HG03442 (cell line): ENCODE measurements around the gene GALNT13.

Source experiments
- ATAC-seq: cut with Tn5 transposase; IDR thresholded peaks from one replicate; pipeline ENCODE4 v1.9.1; 2021; ENCODE audit warnings: mild to moderate bottlenecking, moderate library complexity; ENCODE audit not compliant: unreplicated experiment

GALNT13 gene

GRCh38 chr2:154394600-154394999, 522.9 kb downstream of the GALNT13 start:
- no peak for ATAC-seq

GRCh38 chr2:154400563-154401290, 529.0 kb downstream of the GALNT13 start:
- ATAC-seq, result no peak

DNA sequence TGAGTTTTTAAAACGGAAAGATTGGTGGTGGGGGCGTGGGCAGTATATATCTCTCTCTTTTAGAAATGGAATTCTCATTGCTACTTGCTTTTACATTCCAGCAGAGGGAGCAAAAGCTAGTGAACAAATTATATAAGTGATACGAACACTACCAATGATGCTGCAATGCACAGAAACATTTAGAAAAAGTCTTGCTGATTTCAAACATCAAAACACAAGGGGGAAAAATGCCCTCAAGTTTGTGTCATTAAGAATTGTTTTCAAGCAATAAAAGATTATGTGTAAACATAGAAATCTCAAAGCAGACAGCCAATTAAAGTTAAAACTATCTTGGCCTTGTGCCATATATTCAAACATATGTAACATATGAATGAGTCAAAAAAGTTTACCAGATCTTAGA, 530.5 kb downstream of the GALNT13 start:
- ATAC-seq, result peak; percentile 55

GRCh38 chr2:154403242-154403790, 531.6 kb downstream of the GALNT13 start:
- ATAC-seq, result no peak

- ATAC-seq, result no peak
These were observed 537.1 kb downstream of the GALNT13 start for GRCh38 chr2:154408786-154409185.

DNA sequence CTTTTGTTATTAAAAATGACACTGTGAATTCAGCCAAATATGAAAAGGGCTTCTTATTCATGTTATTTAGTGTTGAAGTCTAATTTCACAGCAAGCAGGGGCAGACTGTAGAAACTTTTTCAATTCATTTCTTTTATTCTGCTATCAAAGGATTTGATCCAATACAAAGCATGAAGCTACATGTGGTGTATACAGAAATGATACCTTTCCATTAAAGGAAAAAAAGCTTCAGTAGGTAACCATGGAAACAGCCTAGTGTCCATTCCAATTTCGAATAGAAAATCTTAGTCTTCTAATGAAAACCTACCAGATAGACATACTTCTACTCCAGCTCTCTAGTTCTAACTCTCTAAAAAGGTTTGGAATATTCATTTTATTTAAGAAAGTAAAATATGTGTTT, 550.5 kb downstream of the GALNT13 start:
- ATAC-seq, result no peak

DNA sequence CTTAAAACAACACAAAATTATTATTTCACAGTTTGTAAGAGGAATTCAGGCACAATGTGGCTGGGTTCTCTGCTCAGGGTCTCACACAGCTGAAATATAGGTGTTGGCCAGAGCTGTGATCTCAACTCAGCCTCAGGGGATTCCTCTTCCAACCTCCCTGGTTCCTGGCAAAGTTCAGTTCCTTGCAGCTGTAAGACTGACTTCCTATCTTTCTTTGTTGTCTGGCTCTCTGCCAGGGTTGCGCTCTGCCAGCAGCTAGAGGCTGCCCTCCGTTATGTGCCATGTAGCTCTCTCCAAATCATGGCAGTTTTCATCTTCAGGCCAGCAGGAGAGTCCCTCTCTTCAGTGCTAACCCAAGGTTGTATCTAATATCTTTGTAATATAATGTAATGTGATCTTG, 554.3 kb downstream of the GALNT13 start:
- ATAC-seq, result no peak

DNA sequence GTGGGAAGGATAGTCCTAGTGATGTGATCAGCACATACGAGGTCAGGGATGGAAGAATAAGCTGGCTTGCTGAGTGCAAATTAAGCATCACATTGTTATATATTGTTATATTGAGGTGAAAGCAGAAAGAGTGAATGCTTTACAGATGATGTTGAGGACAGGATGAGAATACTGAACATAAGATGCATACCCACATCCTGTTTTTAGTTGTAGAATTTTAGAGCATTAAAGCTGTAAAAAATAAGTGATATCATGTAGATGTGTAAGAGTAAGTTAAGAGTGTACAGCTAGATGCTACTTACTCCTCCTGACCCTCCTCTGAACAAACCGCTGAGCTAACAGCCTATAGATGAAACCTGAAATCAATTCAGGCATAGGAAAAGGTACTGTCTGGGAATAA, 555.7 kb downstream of the GALNT13 start:
- ATAC-seq, result no peak

- no peak for ATAC-seq
These were observed 556.3 kb downstream of the GALNT13 start for GRCh38 chr2:154428022-154428421.

GRCh38 chr2:154433010-154433409, 561.3 kb downstream of the GALNT13 start:
- no peak for ATAC-seq

DNA sequence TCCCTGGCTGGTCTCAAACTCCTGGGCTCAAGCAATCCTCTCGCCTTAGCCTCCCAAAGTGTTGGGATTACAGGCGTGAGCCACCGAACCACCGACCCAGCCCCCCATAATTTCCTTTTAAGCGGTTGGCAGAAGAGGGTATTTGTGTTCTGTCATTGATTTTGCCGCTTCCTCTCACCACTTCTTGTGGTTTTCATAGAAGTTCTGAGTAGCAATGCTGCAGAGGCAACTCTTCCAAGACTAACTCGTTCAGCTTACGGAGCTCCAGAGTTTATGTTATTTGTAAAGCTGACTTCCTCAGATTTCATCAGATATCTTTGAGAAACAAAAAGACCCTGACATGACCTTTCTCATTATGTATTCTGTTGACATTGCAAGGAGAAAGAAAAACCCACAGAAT, 565.4 kb downstream of the GALNT13 start:
- ATAC-seq, result no peak

- no peak for ATAC-seq
These were observed 567.4 kb downstream of the GALNT13 start for GRCh38 chr2:154439156-154439555.

GRCh38 chr2:154443919-154444318, 572.2 kb downstream of the GALNT13 start:
- no peak for ATAC-seq

GRCh38 chr2:154446324-154446723, 574.6 kb downstream of the GALNT13 start:
- no peak for ATAC-seq

DNA sequence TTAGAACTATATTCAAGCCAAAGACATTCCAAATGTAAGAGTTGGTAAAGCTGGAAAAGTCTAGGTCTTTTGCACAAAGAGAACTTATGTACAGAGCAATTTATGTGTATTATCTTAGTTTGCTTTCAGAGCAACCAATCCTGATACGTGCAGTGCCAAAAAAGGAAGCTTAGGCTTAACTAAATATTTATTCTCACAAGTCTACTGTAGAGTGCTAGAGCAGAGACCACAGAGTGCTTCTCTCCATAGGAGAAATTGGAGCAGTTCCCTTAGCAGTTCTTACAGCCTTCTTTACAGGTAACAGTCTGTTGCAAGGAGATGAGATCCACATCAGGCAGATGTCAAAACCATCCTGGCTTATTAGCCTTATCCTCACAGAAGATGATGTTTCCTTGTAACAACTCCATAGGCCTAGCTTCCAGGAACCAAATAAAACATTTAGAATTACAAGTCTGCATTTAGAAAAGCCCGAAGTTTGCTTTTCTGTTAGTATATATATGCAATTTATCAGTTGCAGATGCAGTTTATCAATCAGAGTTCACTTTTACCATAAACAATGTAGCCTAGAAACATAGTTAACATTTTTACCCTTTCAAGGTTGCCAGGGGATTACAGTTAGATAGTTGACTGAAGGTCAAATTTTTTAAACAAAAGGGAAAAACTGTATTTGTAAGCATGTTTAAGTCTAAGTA, 576.2 kb downstream of the GALNT13 start:
- no peak for ATAC-seq

DNA sequence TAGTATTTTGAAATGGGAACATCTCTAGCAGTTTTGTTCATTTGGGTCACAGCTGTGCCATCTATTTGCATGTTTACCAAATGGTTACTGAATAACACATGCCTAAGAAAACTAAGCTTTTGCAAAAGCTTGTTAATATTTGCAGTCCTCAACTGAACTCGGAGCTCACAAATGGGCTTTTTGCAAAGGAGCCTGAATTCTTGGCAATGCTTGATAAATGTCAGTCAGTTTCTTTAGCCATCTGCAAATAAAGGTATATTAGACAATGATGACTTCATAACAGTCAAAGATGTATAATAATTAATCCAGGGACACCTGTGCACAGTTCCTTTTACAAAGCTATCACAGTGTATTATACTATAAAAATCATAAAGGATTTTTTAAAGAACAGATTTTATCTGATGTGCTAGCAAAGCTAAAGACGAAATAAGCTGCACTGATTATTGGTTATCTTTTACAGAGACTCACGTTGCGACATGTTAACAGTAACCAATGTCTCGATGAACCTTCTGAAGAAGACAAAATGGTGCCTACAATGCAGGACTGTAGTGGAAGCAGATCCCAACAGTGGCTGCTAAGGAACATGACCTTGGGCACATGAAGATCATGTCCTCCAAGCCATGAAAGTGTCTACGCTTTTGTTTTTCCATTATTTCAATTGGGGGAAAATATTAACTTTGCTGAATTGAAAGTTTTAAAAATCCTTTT, 578.4 kb downstream of the GALNT13 start:
- no peak for ATAC-seq

DNA sequence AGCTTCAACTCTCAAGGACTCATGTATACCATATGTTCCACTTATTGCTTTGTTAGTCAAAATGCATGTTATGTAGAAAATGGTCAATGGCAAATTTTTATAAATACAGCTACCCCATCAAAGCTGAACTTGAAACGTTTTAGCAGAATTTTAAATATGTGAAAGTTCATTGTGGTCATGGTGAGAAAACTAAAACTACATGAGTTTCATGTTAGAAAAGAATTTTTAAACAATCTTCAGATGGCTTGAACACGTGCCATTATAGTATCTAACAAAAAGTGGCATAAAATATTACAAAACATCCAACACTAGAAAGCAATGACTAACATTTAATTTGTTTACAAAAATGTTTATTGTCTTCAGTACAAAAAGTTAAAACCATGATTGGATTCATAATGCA, 580.7 kb downstream of the GALNT13 start:
- ATAC-seq, result no peak

DNA sequence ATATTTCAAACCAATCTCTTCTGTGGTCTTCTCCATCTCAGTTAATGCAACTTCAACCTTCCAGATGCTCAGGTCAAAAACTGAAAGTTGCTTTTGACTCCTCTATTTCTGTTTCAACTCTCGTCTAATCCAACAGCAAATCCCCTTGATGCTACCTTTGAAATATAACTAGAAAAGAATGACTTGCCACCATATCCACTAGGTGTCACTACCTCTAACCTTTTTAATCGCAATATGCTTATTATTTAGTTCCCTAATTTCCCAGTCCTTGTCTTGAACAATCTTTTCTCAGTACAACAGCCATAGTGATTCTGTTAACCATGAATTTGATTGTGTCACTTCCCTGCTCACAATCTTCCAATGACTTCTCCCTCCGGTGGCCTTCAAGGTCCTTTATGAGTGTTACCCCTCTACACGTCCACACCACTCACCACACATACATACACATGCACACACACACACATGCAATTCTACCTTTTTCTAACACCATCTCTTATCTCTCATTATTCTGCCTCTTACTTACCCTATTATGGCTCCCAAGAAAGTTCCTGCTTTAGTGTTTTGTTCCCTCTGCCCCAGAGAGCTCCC, 581.3 kb downstream of the GALNT13 start:
- ATAC-seq, result no peak

GRCh38 chr2:154455166-154455565, 583.4 kb downstream of the GALNT13 start:
- no peak for ATAC-seq

GRCh38 chr2:154455866-154456265, 584.1 kb downstream of the GALNT13 start:
- ATAC-seq, result no peak

DNA sequence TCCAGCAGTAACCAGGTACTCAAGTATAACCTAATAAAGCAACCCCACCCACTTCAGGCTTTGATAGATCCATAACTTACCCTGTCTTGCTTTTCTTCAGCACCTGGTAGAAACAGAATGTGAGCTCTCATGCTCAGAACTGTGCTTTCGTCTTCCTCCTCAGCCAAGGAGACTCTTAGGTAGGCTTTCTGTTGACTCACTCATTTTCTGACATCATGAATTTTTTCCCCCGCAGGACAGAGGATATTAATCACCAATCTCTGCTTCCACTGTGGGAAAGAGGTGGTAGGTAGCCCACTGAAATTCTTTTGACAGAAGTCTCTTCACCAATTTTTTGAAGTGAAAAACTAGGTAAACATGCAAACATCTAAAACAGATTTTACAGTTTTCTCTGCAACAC, 585.6 kb downstream of the GALNT13 start:
- no peak for ATAC-seq
